Ovary (tissue), 3 donors: Measurements from ENCODE around the gene ADAMTS8.
A peak's percentile ranks its signal among the peaks of the same experiment; 100 is the strongest.

Experiments
- CTCF ChIP-seq, 3 donors: fragments of 450-650 bp in 2 of 3; fragments of 200-600 bp in 1 of 3; IDR thresholded peaks; one replicate each; pipeline versions ENCODE4 v1.5.1 to v1.8.0; 2016 to 2022; ENCODE audit warnings: antibody characterized with exemption in 3 of 3, mild to moderate bottlenecking in 1 of 3
- EP300 ChIP-seq: sonication (generic); formaldehyde crosslinking; IDR thresholded peaks from one replicate; pipeline ENCODE4 v1.6.1; 2017; ENCODE audit warnings: antibody characterized with exemption
- POLR2A ChIP-seq: fragments of 450-650 bp; IDR thresholded peaks from one replicate; pipeline ENCODE4 v1.6.1; 2017; ENCODE audit warnings: antibody characterized with exemption, mild to moderate bottlenecking, moderate library complexity
- donor health status: DM: no; HTN: no; CAD: no.

GRCh38 chr11:130434521-130435223 is 6.3 kb upstream of the ADAMTS8 start:
- no peak for TF ChIP-seq POLR2A
- peak; percentile 74 to 85 (median 75) for TF ChIP-seq CTCF (IDR thresholded peaks at IDR 0.05)
- TF ChIP-seq EP300 = no peak
